A673 (cell line): ENCODE measurements around the gene INPP5A.

Source experiments
- CTCF ChIP-seq: fragments of 300-800, 200-600 bp; sonication (generic); conservative IDR thresholded peaks from 2 replicates; pipeline ENCODE4 v1.5.1; 2017; ENCODE audit warnings: low read depth, mild to moderate bottlenecking, antibody characterized with exemption, low read length, moderate library complexity, mixed read lengths
- EZH2 ChIP-seq: fragments of 200-600 bp; sonication (generic); IDR thresholded peaks from 2 replicates; pipeline ENCODE4 v1.6.1; 2017; ENCODE audit warnings: borderline replicate concordance, low read depth, mild to moderate bottlenecking, mixed read lengths, antibody characterized with exemption, low read length; ENCODE audit not compliant: poor library complexity, severe bottlenecking

GRCh38 chr10:132616996-132617736 lies 79.6 kb downstream of the INPP5A start:
- no peak for TF ChIP-seq CTCF
- TF ChIP-seq EZH2: no peak
